ENCODE measurements around the gene TSPAN4.

DNA sequence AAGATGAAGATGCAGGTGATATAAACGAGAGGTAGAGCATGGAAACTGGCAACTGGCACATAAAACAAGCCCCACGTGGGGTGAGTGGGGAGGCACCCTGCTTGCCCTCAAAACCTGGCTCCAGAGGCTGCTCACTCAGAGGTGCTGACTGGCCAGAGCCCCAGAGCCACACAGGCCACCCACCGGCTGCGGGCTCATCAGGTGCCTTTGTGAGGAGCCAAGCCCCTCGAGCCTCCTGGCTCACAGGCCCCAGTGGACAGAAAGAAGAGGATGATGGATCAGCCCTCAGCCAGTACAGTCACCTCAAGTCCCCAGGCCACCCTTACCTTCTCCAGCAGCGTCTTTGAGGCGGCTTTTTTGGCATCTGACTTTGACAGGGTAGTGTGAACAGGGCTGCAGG is 61.7 kb downstream of the TSPAN4 start:
- TF ChIP-seq, protein P1, sequence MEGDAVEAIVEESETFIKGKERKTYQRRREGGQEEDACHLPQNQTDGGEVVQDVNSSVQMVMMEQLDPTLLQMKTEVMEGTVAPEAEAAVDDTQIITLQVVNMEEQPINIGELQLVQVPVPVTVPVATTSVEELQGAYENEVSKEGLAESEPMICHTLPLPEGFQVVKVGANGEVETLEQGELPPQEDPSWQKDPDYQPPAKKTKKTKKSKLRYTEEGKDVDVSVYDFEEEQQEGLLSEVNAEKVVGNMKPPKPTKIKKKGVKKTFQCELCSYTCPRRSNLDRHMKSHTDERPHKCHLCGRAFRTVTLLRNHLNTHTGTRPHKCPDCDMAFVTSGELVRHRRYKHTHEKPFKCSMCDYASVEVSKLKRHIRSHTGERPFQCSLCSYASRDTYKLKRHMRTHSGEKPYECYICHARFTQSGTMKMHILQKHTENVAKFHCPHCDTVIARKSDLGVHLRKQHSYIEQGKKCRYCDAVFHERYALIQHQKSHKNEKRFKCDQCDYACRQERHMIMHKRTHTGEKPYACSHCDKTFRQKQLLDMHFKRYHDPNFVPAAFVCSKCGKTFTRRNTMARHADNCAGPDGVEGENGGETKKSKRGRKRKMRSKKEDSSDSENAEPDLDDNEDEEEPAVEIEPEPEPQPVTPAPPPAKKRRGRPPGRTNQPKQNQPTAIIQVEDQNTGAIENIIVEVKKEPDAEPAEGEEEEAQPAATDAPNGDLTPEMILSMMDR (IDR thresholded peaks at IDR 0.05 in 2 of 3, conservative IDR thresholded peaks at IDR 0.05 in 1 of 3; ENCODE audit: insufficient read depth in 2 of 3, low read depth in 1 of 3, low read length in 3 of 3): no peak
- TF ChIP-seq ELF4 (CRISPR knock-in tag; IDR thresholded peaks at IDR 0.05) (no peak), RFX5 (IDR thresholded peaks at IDR 0.05; ENCODE audit: low read depth, low read length) (no peak), MAX (CRISPR knock-in tag; IDR thresholded peaks at IDR 0.05) (no peak), POLR2A (conservative IDR thresholded peaks at IDR 0.05) (no peak)

Data from K562 (cell line).